ENCODE measurements around the gene DIP2B.

DNA sequence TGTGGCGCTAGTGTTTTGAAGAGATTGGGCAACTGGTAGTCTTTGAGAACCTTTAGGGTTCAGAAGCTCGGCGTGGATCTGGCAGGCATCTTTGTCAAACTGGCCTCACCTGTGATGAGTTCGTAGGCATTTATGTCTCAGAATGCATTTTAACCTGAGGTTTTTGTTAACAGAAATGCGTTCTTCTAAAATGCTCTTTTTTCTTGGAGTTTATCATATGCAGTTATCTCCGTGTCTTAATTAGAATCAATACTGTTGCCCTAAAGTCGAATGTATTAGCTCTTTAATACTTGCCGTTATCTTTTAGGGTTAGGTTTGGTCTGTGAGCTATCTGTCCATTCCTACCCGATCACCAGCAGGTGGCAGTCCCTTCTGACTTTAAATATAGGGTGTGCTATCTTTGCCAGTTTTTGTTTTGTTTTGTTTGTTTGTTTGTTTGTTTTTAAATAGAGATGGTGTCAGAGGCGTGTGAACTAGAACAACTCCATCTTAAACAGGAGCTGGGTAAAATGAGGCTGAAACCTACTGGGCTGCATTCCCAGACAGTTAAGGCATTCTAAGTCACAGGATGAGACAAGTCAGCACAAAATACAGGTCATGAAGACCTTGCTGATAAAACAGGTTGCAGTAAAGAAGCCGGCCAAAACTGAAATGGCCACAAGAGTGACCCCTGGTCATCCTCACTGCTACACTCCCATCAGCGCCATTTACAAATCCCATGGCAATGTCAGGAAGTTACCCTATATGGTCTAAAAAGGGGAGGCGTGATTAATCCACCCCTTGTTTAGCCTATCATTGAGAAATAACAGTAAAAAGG, 260.5 kb downstream of the DIP2B start:
- TF ChIP-seq, protein P1, sequence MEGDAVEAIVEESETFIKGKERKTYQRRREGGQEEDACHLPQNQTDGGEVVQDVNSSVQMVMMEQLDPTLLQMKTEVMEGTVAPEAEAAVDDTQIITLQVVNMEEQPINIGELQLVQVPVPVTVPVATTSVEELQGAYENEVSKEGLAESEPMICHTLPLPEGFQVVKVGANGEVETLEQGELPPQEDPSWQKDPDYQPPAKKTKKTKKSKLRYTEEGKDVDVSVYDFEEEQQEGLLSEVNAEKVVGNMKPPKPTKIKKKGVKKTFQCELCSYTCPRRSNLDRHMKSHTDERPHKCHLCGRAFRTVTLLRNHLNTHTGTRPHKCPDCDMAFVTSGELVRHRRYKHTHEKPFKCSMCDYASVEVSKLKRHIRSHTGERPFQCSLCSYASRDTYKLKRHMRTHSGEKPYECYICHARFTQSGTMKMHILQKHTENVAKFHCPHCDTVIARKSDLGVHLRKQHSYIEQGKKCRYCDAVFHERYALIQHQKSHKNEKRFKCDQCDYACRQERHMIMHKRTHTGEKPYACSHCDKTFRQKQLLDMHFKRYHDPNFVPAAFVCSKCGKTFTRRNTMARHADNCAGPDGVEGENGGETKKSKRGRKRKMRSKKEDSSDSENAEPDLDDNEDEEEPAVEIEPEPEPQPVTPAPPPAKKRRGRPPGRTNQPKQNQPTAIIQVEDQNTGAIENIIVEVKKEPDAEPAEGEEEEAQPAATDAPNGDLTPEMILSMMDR (conservative IDR thresholded peaks at IDR 0.05; ENCODE audit: low read length), result peak; percentile 94
- no peak for TF ChIP-seq EZH2phosphoT487 (IDR thresholded peaks at IDR 0.05; ENCODE audit: borderline replicate concordance, low read depth, low read length)
